ENCODE results near the gene RARG. TPM values are rescaled to one million over a fixed set of nuclear protein-coding genes. Genes with fewer than 3 reads are reported as not detected.

RARG gene
- total RNA-seq, 1 donor from 2014 or later, result 5.2 TPM

- DNase-seq (ENCODE audit: low spot score, unreplicated experiment), result peak; percentile 51
- Mint-ChIP-seq H3K36me3 (ENCODE audit: insufficient read depth) (peaks cover 19% of the 10 kb centered on the region), H3K27ac (peak overlapping the region; percentile 66), H3K4me3 (ENCODE audit: low read depth) (no peak overlapping the region), H3K4me1 (ENCODE audit: low read depth) (no peaks in the 10 kb centered on the region), H3K27me3 (peaks cover 12% of the 10 kb centered on the region), H3K9me3 (ENCODE audit: low read depth) (no peaks in the 10 kb centered on the region)
- TF ChIP-seq, protein P1, sequence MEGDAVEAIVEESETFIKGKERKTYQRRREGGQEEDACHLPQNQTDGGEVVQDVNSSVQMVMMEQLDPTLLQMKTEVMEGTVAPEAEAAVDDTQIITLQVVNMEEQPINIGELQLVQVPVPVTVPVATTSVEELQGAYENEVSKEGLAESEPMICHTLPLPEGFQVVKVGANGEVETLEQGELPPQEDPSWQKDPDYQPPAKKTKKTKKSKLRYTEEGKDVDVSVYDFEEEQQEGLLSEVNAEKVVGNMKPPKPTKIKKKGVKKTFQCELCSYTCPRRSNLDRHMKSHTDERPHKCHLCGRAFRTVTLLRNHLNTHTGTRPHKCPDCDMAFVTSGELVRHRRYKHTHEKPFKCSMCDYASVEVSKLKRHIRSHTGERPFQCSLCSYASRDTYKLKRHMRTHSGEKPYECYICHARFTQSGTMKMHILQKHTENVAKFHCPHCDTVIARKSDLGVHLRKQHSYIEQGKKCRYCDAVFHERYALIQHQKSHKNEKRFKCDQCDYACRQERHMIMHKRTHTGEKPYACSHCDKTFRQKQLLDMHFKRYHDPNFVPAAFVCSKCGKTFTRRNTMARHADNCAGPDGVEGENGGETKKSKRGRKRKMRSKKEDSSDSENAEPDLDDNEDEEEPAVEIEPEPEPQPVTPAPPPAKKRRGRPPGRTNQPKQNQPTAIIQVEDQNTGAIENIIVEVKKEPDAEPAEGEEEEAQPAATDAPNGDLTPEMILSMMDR (IDR thresholded peaks at IDR 0.05; ENCODE audit: unreplicated experiment), result peak; percentile 88
These were observed 41.8 kb downstream of the RARG start for GRCh38 chr12:53190108-53190729.

DNA sequence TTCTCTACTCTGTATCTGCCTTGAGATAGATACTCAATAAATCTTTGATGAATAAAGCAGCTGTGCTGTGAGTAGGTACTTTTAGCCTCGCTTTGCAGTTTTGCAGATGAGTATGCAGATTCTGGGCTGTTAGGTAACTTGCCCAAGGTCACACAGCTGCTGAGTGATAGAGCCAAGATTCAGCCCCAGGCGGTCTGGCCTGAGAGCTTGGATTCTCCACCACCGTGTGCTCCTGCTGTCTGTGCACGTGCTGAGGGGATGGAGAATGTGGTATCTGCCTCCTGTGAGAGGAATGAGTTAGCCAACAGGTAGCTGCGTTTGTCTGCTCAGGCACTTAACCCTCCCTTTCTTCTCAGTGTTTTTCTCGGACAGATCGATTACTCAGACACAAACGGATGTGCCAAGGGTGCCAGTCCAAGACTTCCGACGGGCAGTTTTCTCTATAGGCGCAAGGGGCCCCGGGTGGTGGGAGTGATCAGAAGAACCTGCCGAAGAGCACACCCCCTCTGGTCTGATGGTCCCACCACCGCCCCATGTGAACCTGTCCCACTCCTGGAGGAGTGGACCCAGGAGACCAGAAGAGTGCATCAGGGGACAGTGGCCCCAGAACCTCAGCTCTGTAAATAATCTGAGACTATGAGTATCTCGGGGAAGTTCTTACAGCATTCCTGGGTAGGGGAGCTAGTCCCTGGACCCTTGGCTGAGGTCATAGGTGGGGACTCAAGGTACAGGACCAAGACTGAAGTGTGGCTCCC is 44.7 kb downstream of the RARG start:
- DNase-seq (ENCODE audit: low spot score, unreplicated experiment), result no peak
- TF ChIP-seq, protein P1 (IDR thresholded peaks at IDR 0.05; ENCODE audit: unreplicated experiment), result no peak
- no peaks in the 10 kb centered on the region for H3K27me3 Mint-ChIP-seq
- H3K9me3 Mint-ChIP-seq (ENCODE audit: low read depth), result no peaks in the 10 kb centered on the region
- H3K4me3 Mint-ChIP-seq (ENCODE audit: low read depth), result no peak overlapping the region
- no peak overlapping the region for H3K27ac Mint-ChIP-seq
- peaks cover 27% of the 10 kb centered on the region for H3K36me3 Mint-ChIP-seq (ENCODE audit: insufficient read depth)
- H3K4me1 Mint-ChIP-seq (ENCODE audit: low read depth), result peaks cover 11% of the 10 kb centered on the region

DNA sequence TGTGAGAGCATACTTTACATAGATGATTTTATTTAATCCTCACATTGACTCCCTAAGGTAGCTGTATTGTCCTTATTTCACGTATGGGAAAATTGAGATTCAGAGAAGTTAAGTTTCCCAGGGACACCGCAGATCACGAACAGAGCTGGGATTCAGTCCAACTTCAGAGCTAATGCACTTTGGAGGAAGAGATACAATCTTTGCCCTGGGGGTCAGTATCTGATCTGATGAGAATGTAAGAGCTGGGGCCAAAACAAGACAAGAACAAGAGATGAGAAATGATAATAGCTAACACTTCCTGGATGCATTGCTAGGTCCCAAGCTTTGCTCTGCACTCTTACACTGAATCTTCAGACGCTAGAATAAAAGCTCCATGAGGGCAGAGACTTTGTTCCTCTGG is 45.3 kb downstream of the RARG start:
- H3K9me3 Mint-ChIP-seq (ENCODE audit: low read depth), result no peaks in the 10 kb centered on the region
- TF ChIP-seq, protein P1 (IDR thresholded peaks at IDR 0.05; ENCODE audit: unreplicated experiment), result no peak
- no peak for DNase-seq (ENCODE audit: low spot score, unreplicated experiment)
- H3K27ac Mint-ChIP-seq, result no peak overlapping the region
- peaks cover 31% of the 10 kb centered on the region for H3K36me3 Mint-ChIP-seq (ENCODE audit: insufficient read depth)
- no peaks in the 10 kb centered on the region for H3K27me3 Mint-ChIP-seq
- peaks cover 17% of the 10 kb centered on the region for H3K4me1 Mint-ChIP-seq (ENCODE audit: low read depth)
- no peak overlapping the region for H3K4me3 Mint-ChIP-seq (ENCODE audit: low read depth)

DNA sequence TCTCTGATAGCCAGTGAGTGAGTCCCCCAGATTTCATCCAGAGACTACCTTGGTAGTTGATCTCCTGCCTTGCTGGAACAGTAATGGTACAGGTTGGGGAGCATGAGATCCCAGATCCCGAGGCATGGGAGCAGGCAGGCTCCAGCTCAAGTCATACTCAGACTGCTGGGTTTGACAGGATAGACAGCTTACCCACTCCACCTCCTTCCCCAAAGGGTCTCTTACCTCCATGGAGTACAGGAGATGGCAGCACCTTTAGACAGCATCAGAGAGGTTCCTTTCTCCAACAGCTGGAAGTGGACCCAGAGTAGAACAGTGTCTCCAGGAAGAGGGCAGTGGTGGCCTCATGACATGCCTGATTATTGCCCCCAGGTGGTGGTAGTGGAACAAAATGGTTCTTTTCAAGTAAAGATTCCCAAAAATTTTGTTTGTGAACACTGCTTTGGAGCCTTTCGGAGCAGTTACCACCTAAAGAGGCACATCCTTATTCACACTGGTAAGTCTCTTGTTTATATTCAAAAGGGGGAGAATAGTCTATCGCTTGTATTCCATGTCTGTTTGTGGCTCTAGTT is 46.3 kb downstream of the RARG start:
- no peak for DNase-seq (ENCODE audit: low spot score, unreplicated experiment)
- H3K36me3 Mint-ChIP-seq (ENCODE audit: insufficient read depth), result peaks cover 32% of the 10 kb centered on the region

GRCh38 chr12:53184828-53185227 is 47.2 kb downstream of the RARG start:
- H3K27me3 Mint-ChIP-seq, result no peaks in the 10 kb centered on the region

More for the DNA sequence above, 46.3 kb downstream of the RARG start:
- TF ChIP-seq, protein P1 (IDR thresholded peaks at IDR 0.05; ENCODE audit: unreplicated experiment), result no peak
- no peak overlapping the region for H3K27ac Mint-ChIP-seq
- H3K4me1 Mint-ChIP-seq (ENCODE audit: low read depth), result peaks cover 23% of the 10 kb centered on the region
- H3K27me3 Mint-ChIP-seq, result no peaks in the 10 kb centered on the region
- H3K4me3 Mint-ChIP-seq (ENCODE audit: low read depth), result no peak overlapping the region
- no peaks in the 10 kb centered on the region for H3K9me3 Mint-ChIP-seq (ENCODE audit: low read depth)

More at GRCh38 chr12:53184828-53185227, 47.2 kb downstream of the RARG start:
- Mint-ChIP-seq H3K27ac (no peak overlapping the region), H3K4me3 (ENCODE audit: low read depth) (no peak overlapping the region), H3K9me3 (ENCODE audit: low read depth) (no peaks in the 10 kb centered on the region), H3K36me3 (ENCODE audit: insufficient read depth) (peaks cover 32% of the 10 kb centered on the region), H3K4me1 (ENCODE audit: low read depth) (peaks cover 26% of the 10 kb centered on the region)
- DNase-seq (ENCODE audit: low spot score, unreplicated experiment), result no peak
- TF ChIP-seq, protein P1 (IDR thresholded peaks at IDR 0.05; ENCODE audit: unreplicated experiment), result no peak

All from progenitor cell of endocrine pancreas (in vitro differentiated cells).